Ramos (cell line): Measurements from ENCODE around the gene CSKMT.

ENCODE experiments used
- in situ Hi-C: fragments of 300-500 bp; cut with MboI; formaldehyde crosslinking; loops from one replicate; pipeline ENCODE4 v1.14.3; 2022; ENCODE audit warnings: low sequenced_read_pairs; ENCODE audit not compliant: unreplicated experiment

CSKMT gene

DNA sequence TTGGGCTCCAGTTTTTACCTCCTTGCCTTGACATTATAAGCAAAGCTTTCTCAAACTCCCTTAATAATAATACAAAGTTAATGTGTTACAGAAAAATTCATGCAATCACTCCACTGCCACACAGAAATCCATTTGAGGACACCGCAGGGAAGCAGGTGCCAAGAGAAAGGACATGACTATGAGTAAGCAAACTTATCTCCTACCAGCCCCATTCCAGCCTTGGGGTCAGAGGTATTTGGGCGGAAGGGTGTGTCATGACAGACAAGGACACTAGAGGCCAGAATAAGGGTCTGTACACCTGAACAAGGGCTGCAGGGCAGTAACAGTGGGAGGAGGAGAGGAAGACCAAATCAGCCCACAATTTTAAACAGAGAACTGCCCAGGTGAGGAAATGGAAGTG, 48.2 kb downstream of the CSKMT start:
- in situ Hi-C loops: no loop called here

DNA sequence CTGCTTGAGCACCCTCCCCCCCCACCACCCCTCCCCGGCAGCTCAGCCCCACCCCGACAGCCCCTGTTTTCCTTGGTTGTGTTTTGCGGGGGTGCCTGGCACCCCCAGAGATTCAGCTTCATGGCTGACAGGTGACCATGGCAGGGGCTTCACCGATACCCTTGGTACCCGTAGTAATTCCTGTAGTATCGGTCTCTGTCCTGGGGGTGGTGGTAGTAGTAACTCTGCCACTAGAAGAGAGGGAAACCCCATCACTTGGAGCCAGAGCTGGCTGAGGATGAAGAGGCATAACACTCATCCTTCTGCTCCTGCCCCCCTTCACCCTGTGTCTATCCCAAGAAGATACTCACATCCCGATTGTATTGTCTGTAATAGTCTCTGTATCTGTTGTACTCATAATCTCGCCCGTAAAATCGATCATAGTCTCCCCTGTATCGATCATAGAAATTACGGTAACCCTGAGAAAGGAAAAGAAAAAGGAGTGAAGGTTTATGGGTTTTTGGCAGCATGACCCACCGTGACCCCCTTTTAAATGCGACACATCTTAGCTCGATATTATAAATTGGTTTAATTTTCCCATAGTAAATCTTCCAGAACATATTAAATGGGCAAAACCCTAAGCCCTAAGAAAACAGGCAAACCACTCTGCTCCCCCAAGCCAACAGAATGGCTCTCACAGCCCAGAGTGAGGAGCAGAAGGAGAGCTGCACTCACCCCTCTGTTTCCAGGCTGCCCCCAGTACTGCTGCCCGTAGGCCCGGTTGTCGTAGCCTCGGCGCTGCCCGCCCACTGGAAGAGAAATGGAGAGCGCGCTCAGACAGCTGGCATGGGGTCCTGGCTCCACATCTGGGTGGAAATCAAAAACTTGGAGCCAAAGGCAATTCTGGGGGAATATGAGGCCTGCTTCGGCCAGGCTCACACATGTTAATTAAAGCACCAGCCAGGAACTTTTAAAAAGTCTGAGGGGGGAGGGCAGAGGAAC, 50.3 kb downstream of the CSKMT start:
- in situ Hi-C loops: no loop called here

DNA sequence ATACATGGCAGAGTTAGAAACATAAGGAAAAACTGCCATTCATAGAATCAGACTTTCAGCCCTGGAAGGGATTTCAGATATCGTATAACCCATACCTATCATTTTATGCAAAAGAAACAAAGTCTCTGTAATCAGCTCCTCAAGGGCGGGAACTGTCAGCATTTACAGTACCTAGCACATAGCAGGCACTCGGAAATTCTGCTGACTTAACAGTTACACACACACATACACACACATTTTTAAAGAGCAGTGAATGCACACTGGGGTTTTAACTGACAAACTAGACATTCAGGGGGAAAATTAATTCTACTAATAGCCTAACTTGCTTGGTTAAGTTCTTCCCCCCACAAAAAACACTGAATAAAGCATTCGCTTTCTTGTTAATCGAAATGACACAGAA, 51.1 kb downstream of the CSKMT start:
- in situ Hi-C loops: no loop called here

DNA sequence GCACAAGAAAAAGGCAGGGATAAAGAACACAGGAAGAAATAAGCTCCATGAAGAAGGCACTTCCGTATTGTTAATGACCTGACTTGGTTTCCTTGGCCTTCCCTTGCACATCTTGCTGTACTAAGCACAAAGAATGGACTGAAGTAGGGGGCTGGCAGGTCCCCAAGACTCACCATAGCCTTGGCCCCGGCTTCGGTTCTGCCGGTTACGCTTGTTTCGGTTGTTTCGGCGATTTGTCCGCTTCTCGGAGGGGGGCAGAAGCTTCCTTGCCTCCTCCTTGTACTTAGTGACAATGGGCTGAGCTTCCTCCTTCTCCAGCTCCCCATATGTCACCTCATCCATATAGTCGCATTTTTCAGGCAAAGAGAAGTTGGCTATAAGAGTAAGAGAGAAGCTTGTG, 51.7 kb downstream of the CSKMT start:
- in situ Hi-C loops: no loop called here
